Mesenchymal stem cell (in vitro differentiated cells and primary cell): ENCODE results near the gene ADGRF4.
A peak's percentile ranks its signal among the peaks of the same experiment; 100 is the strongest.

Experiments
- DNase-seq: peaks from one replicate; pipeline ENCODE4 v3.0.0-alpha.2; 2013
- H2AFZ ChIP-seq: one replicate; pipeline ENCODE4 v1.6.1; 2013; ENCODE audit warnings: low read depth, mild to moderate bottlenecking, control low read depth, inconsistent platforms, low read length, moderate library complexity
- H2AK5ac ChIP-seq: 2 replicates; pipeline ENCODE4 v1.6.1; 2013; ENCODE audit warnings: low read length, moderate library complexity, mild to moderate bottlenecking, inconsistent platforms; ENCODE audit not compliant: severe bottlenecking
- H2BK120ac ChIP-seq: one replicate; pipeline ENCODE4 v1.6.1; 2013; ENCODE audit warnings: low read depth, mild to moderate bottlenecking, inconsistent platforms, low read length, moderate library complexity
- H2BK12ac ChIP-seq, 2 experiments: one replicate each; pipeline ENCODE4 v1.6.1; 2013; ENCODE audit warnings: inconsistent platforms in 2 of 2, low read length in 2 of 2, mild to moderate bottlenecking in 2 of 2, moderate library complexity in 2 of 2, control low read depth in 1 of 2
- H2BK15ac ChIP-seq: one replicate; pipeline ENCODE4 v1.6.1; 2013; ENCODE audit warnings: mild to moderate bottlenecking, low read depth, inconsistent platforms; ENCODE audit not compliant: poor library complexity, severe bottlenecking
- H2BK5ac ChIP-seq: 2 replicates; pipeline ENCODE4 v1.6.1; 2013; ENCODE audit warnings: low read depth, mild to moderate bottlenecking, low read length, control low read depth, inconsistent platforms; ENCODE audit not compliant: poor library complexity, severe bottlenecking
- H3K14ac ChIP-seq, 2 experiments: one replicate each; pipeline ENCODE4 v1.6.1; 2013; ENCODE audit warnings: inconsistent platforms in 2 of 2, low read length in 2 of 2, control low read depth in 1 of 2, mild to moderate bottlenecking in 1 of 2, moderate library complexity in 1 of 2
- H3K18ac ChIP-seq, 2 experiments: one replicate each; pipeline ENCODE4 v1.6.1; 2013; ENCODE audit warnings: inconsistent platforms in 2 of 2, low read length in 2 of 2, control low read depth in 1 of 2, low read depth in 1 of 2, mild to moderate bottlenecking in 1 of 2
- H3K23ac ChIP-seq, 2 experiments: one replicate each; pipeline ENCODE4 v1.6.1; 2013; ENCODE audit warnings: inconsistent platforms in 2 of 2, low read length in 2 of 2, mild to moderate bottlenecking in 2 of 2, moderate library complexity in 2 of 2, control low read depth in 1 of 2
- H3K27ac ChIP-seq: 2 replicates; pipeline ENCODE4 v1.5.1; 2013; ENCODE audit warnings: mild to moderate bottlenecking, moderate library complexity, low read length, control low read depth, inconsistent platforms; ENCODE audit not compliant: poor library complexity, severe bottlenecking
- H3K27me3 ChIP-seq, 2 experiments: 2 replicates each; pipeline versions ENCODE4 v1.6.1 to v1.7.0; 2013; ENCODE audit warnings: low read length in 2 of 2, mild to moderate bottlenecking in 2 of 2, moderate library complexity in 2 of 2, control low read depth in 1 of 2, inconsistent platforms in 1 of 2; ENCODE audit not compliant: control insufficient read depth in 1 of 2, insufficient read depth in 1 of 2
- H3K36me3 ChIP-seq, 2 experiments: 2 replicates each; pipeline versions ENCODE4 v1.6.1 to v1.7.0; 2013; ENCODE audit warnings: low read length in 2 of 2, control low read depth in 1 of 2, inconsistent platforms in 1 of 2, low read depth in 1 of 2, mild to moderate bottlenecking in 1 of 2; ENCODE audit not compliant: insufficient read depth in 2 of 2, control insufficient read depth in 1 of 2
- H3K4ac ChIP-seq, 2 experiments: one replicate each; pipeline ENCODE4 v1.6.1; 2013; ENCODE audit warnings: inconsistent platforms in 2 of 2, low read length in 2 of 2, mild to moderate bottlenecking in 2 of 2, moderate library complexity in 2 of 2, control low read depth in 1 of 2, low read depth in 1 of 2
- H3K4me1 ChIP-seq: 2 replicates; pipeline ENCODE4 v1.6.1; 2013; ENCODE audit warnings: low read depth, low read length, control low read depth; ENCODE audit not compliant: control insufficient read depth, insufficient read depth
- H3K4me2 ChIP-seq: 2 replicates; pipeline ENCODE4 v1.6.1; 2013; ENCODE audit warnings: low read length, mild to moderate bottlenecking, inconsistent platforms; ENCODE audit not compliant: poor library complexity, severe bottlenecking
- H3K4me3 ChIP-seq, 2 experiments: 2 replicates each; pipeline versions ENCODE4 v1.5.1 to v1.7.0; 2013; ENCODE audit warnings: low read length in 2 of 2, mild to moderate bottlenecking in 2 of 2, control low read depth in 1 of 2, low read depth in 1 of 2; ENCODE audit not compliant: insufficient read depth in 1 of 2
- H3K79me1 ChIP-seq: replicated peaks from 2 replicates; pipeline ENCODE4 v1.6.1; 2013; ENCODE audit warnings: mild to moderate bottlenecking, control low read depth, low read length, inconsistent platforms; ENCODE audit not compliant: poor library complexity, severe bottlenecking
- H3K9ac ChIP-seq: 2 replicates; pipeline ENCODE4 v1.7.0; 2013; ENCODE audit warnings: mild to moderate bottlenecking, low read length, moderate library complexity
- H3K9me3 ChIP-seq: 2 replicates; pipeline ENCODE4 v1.7.0; 2013; ENCODE audit warnings: mild to moderate bottlenecking, low read length; ENCODE audit not compliant: control insufficient read depth
- H4K8ac ChIP-seq: one replicate; pipeline ENCODE4 v1.6.1; 2013; ENCODE audit warnings: inconsistent platforms, mild to moderate bottlenecking, low read length, moderate library complexity
- H4K91ac ChIP-seq: one replicate; pipeline ENCODE4 v1.6.1; 2013; ENCODE audit warnings: mild to moderate bottlenecking, low read length, inconsistent platforms
- WGBS: methylation state at CpG from one replicate; pipeline ENCODE4 v1.1.7; 2013; ENCODE audit warnings: mixed read lengths; 5-methylcytosine and 5-hydroxymethylcytosine counted together

The ADGRF4 gene

DNA sequence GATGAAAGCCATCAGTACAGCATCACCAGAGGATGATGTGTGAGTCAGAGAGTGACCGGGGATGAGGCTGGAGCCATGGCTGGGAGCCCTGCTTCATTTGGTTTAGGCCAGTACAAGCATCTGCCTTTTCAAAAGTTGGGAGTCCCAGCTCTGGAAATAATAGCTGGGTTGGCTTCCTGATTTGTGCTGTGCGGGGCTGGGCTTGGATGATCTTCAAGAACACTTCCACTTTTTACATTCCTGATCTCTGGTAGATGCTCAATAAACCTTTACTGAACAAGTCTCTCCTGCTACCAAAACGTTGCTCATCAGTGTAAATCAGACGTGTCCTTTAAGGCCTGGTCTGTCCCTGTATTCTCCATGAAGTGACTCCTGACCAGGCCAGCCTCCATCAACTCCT is 44.1 kb upstream of the ADGRF4 start:
- Histone ChIP-seq H3K9me3 (no peaks in the 10 kb centered on the region), H2BK12ac (no peak overlapping the region), H3K14ac (no peak overlapping the region), H4K8ac (no peak overlapping the region), H3K27ac (no peak overlapping the region), H2BK120ac (no peak overlapping the region), H3K4me2 (no peak overlapping the region), H3K79me1 (no peaks in the 10 kb centered on the region), H3K4me1 (peaks cover 7% of the 10 kb centered on the region), H2AFZ (no peak overlapping the region), H3K23ac (no peak overlapping the region), H2BK5ac (no peak overlapping the region), H3K4ac (no peak overlapping the region), H3K36me3 (no peaks in the 10 kb centered on the region), H2AK5ac (no peak overlapping the region), H3K4me3 (no peak overlapping the region), H4K91ac (no peak overlapping the region), H2BK15ac (no peak overlapping the region), H3K27me3 (no peaks in the 10 kb centered on the region), H3K9ac (no peak overlapping the region), H3K18ac (no peak overlapping the region)
- 84% methylated on average over 4 of the region's 4 CpGs for WGBS
- DNase-seq = no peak

DNA sequence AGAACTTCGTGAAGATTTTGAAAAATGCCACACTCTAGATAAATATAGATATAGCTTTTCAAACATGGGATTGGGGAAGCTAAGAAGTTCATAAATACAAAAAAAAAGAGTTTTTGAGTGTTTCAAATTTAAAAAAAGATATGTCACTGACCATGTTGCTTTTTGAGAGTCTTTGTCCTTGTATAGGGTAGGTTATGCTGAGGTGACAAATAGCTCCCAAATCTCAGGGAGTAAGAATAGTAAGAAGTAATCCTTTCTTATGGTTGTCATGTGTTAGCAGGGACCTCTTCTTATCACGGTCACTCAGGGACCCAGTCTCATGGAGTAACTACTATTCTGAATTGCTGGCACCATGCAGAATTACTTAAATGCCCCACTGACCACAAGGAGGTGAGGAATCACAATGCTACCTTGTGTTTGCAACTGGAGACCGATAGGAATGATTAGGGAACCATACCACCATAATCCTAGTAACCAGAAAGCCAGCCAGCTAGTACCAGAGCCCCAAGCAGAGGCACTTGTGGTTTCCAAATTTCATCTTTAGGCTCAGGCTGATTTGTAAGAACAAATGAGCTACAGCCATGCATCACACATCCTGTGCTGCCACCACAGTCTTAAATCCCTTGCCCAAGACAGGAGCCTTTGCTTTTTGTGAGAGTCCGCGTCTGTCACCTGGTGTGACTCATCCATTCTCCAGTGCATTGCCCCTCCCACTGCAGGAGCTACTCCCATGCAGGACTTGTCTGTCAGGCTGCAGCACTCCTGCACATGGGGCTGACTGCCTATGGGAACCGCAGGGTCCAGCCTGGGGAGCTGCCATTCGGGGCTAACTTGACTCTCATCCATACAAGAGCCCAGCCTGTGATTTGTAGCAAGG is 42.4 kb upstream of the ADGRF4 start:
- Histone ChIP-seq H3K27me3 (peaks cover 0 to 5% of the 10 kb centered on the region in 2 experiments), H3K9ac (no peak overlapping the region), H2BK15ac (no peak overlapping the region), H4K91ac (no peak overlapping the region), H3K14ac (peak overlapping the region in 1 of 2 experiments; percentile 7), H3K79me1 (no peaks in the 10 kb centered on the region), H3K4me3 (no peak overlapping the region), H2BK12ac (no peak overlapping the region), H2BK5ac (no peak overlapping the region), H3K36me3 (no peaks in the 10 kb centered on the region), H3K9me3 (no peaks in the 10 kb centered on the region), H3K27ac (no peak overlapping the region), H2BK120ac (no peak overlapping the region), H4K8ac (no peak overlapping the region), H2AK5ac (no peak overlapping the region), H2AFZ (peak overlapping the region; percentile 46), H3K18ac (peak overlapping the region in 1 of 2 experiments; percentile 11), H3K23ac (no peak overlapping the region), H3K4me1 (peaks cover 7% of the 10 kb centered on the region), H3K4ac (no peak overlapping the region), H3K4me2 (no peak overlapping the region)
- DNase-seq = peak; percentile 65
- WGBS = 39% methylated on average over 6 of the region's 7 CpGs

DNA sequence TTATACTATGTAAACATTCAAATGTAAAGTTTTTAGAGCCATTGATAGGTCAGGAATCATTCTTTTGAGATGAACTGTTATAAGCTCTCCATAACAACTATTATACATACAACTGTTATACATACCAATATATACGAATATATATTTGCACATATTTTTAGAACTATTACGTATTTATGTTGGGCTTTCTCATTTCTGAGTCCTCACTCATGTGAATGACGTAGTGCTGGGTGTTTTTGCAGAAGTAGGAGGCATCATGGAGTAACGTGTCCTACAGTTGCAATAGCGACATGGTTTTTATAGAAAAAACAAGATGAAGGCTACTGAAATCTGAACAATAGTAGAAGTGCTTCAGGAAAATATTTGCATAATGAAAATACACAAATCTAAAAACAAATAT is 36.4 kb upstream of the ADGRF4 start:
- H3K18ac ChIP-seq = no peak overlapping the region
- DNase-seq = no peak
- H3K79me1 ChIP-seq = no peaks in the 10 kb centered on the region
- no peak overlapping the region for H4K91ac ChIP-seq
- no peak overlapping the region for H4K8ac ChIP-seq
- no peak overlapping the region for H3K23ac ChIP-seq
- no peak overlapping the region for H3K4me2 ChIP-seq
- H3K4me3 ChIP-seq = no peak overlapping the region
- H3K36me3 ChIP-seq = no peaks in the 10 kb centered on the region
- no peak overlapping the region for H2BK12ac ChIP-seq
- H3K27me3 ChIP-seq = peaks cover 0 to 11% of the 10 kb centered on the region in 2 experiments
- peaks cover 1% of the 10 kb centered on the region for H3K4me1 ChIP-seq
- H2AFZ ChIP-seq = no peak overlapping the region
- H2BK120ac ChIP-seq = no peak overlapping the region
- no peak overlapping the region for H2BK15ac ChIP-seq
- H3K27ac ChIP-seq = no peak overlapping the region
- H3K14ac ChIP-seq = no peak overlapping the region
- no peak overlapping the region for H2AK5ac ChIP-seq
- no peak overlapping the region for H3K9ac ChIP-seq
- no peak overlapping the region for H3K4ac ChIP-seq
- H3K9me3 ChIP-seq = no peaks in the 10 kb centered on the region
- no peak overlapping the region for H2BK5ac ChIP-seq
- 75% methylated on average over 4 of the region's 5 CpGs for WGBS

DNA sequence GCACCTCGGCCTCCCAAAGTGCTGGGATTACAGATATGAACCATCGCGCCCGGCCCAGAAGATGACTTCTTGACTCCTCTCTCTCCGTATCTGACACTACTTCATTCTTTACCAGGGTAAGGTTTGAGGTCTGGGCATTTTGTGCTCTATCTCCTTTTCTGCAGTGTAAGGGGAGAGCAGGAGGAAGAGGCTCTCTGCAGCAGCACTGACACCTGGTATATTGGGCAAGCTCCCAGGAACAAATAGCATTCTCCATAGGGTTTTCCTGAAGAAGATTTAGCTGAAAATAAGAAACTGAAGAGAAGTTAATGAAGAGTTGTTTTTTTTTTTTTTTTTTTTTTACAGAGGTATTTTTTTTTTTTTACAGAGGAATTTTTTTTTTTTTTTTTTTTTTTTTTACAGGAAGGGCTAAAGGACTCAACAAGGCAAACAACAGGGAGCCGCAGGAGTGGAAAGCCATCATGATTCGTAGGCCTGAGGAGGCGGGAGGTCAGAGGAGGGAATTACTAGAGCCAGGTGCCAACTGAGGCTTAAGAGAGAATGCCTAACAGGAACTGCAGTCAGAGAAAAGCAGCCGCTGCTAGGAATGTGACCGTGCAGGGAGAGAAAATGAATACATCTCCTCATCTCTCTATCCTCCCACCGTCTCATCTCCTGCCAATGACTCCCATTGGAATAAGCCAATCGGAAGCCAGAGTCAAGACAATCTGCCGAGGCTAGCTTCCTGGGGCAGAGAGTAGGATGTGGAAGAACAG is 34.7 kb upstream of the ADGRF4 start:
- Histone ChIP-seq H3K27ac (no peak overlapping the region), H2BK12ac (no peak overlapping the region), H3K79me1 (no peaks in the 10 kb centered on the region), H3K9ac (no peak overlapping the region), H2AFZ (no peak overlapping the region), H3K4me3 (no peak overlapping the region), H3K9me3 (no peaks in the 10 kb centered on the region), H3K23ac (no peak overlapping the region), H2BK15ac (no peak overlapping the region), H3K4me2 (no peak overlapping the region), H4K8ac (no peak overlapping the region), H3K4me1 (peaks cover 1% of the 10 kb centered on the region), H4K91ac (no peak overlapping the region), H2BK120ac (no peak overlapping the region), H3K36me3 (no peaks in the 10 kb centered on the region), H3K27me3 (peaks cover 0 to 11% of the 10 kb centered on the region in 2 experiments), H3K4ac (no peak overlapping the region), H3K14ac (peak overlapping the region in 1 of 2 experiments; percentile 41), H2BK5ac (no peak overlapping the region), H2AK5ac (no peak overlapping the region), H3K18ac (peak overlapping the region in 1 of 2 experiments; percentile 24)
- DNase-seq = no peak
- 90% methylated on average over 12 of the region's 13 CpGs for WGBS
